SK-MEL-5 (cell line): Measurements from ENCODE around the gene EPN2. TPM values are rescaled to one million over a fixed set of nuclear protein-coding genes. Genes with fewer than 3 reads are reported as not detected.
A peak's percentile ranks its signal among the peaks of the same experiment; 100 is the strongest.

Source experiments
- DNase-seq: peaks from one replicate; pipeline ENCODE4 v3.0.0-alpha.2; 2016; ENCODE audit warnings: low read depth, low spot score
- in situ Hi-C: cut with HindIII; loops from 2 replicates; pipeline ENCODE4 v1.10.0; 2016; ENCODE audit warnings: low sequenced_read_pairs, high pct_unique_total_duplicates, low pct_unique_long_range_greater_than_20kb
- total RNA-seq: library from RNA; depleted of rRNA; stranded (reverse); fragments of >200 nt; shearing (Covaris generic); gene quantifications from 2 replicates; pipeline ENCODE4 v1.2.3, GENCODE V29; 2014

EPN2 gene
- total RNA-seq, 1 experiment from 2014 or later, result 14.0 TPM

DNA sequence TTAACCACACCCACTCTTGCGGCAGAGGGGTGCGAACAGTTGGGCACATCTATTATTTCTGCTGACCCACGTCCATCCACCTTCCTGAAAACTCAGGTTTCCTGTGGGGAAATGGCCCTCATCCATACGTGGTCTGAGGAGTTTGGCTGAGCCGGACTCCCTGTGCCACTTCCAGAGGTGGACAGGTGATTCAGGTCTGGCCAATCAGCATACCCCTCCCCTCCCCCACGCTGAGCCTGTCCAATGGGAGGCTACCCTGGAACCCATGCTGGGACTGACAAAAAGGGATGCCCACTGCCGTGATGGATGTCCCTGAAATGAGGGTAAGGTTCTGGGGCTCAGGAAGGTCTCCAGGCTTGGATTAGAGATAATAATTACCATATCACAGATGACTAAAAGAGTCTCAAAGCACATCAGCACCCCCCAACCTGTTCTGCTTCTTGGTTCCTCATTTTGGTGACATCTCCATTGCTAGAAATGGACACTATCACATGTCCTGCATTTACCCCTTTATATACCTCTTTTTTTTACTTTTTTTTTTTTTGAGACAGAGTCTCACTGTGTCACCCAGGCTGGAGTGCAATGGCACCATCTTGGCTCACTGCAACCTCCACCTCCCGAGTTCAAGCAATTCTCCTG lies 135.8 kb downstream of the EPN2 start:
- DNase-seq, result no peak
- in situ Hi-C loops, result no loop called here

GRCh38 chr17:19374136-19374535 lies 137.0 kb downstream of the EPN2 start:
- in situ Hi-C loops, result no loop called here
- DNase-seq, result no peak

DNA sequence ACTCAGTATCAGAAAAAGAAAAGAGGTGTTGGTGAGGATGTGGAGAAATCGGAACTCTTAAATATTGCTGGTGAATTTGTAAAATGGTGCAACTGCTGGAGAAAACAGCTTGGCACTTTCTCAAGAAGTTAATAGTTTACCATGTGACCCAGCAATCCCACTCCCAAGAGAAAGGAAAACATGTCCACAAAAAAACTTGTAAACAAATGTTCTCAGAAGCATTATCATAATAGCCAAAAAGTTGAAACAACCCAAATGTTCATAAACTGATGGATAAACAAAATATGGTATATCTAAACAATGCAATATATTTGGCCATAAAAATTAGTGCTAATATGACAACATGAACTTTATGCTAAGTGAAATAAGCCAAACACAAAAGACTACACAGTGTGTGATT lies 138.6 kb downstream of the EPN2 start:
- DNase-seq, result no peak
- in situ Hi-C loops, result no loop called here

DNA sequence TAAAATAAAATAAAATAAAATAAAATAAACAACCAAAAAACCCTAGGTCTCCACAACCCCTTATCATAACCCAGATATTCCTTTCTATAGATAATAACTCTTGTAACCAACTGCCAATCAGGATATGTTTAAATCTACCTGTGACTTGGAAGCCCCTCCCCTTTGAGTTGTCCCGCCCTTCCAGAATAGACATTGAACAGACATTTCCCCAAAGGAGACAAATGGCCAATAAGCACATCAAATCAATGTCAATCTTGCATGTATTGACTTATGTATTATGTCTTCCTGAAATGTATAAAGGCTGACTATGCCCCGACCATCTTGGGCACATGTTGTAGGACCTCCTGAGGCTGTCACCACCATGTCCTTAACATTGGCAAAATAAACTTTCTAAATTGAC lies 139.6 kb downstream of the EPN2 start:
- DNase-seq, result peak; percentile 24
- in situ Hi-C loops, result no loop called here

GRCh38 chr17:19377602-19378415 lies 140.6 kb downstream of the EPN2 start:
- peak; percentile 98 for DNase-seq
- in situ Hi-C loops, result no loop called here

GRCh38 chr17:19378416-19379360 lies 141.5 kb downstream of the EPN2 start, which contains the start of gene MAPK7:
TSS of gene MAPK7 (plus strand) at chr17:19378498. CDS start at chr17:19378901, 403 bp downstream.
- DNase-seq, result no peak
- in situ Hi-C loops, result no loop called here

- DNase-seq, result no peak
- in situ Hi-C loops, result no loop called here
Measured at GRCh38 chr17:19379361-19380065, 142.3 kb downstream of the EPN2 start.

DNA sequence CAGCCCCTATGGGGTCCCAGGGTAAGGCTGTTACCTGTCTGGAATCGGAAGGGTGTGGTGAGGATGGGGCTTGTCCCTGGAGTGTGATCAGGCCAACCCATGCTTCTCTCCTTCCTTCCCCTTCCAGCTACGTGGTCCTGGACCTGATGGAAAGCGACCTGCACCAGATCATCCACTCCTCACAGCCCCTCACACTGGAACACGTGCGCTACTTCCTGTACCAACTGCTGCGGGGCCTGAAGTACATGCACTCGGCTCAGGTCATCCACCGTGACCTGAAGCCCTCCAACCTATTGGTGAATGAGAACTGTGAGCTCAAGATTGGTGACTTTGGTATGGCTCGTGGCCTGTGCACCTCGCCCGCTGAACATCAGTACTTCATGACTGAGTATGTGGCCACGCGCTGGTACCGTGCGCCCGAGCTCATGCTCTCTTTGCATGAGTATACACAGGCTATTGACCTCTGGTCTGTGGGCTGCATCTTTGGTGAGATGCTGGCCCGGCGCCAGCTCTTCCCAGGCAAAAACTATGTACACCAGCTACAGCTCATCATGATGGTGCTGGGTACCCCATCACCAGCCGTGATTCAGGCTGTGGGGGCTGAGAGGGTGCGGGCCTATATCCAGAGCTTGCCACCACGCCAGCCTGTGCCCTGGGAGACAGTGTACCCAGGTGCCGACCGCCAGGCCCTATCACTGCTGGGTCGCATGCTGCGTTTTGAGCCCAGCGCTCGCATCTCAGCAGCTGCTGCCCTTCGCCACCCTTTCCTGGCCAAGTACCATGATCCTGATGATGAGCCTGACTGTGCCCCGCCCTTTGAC lies 143.5 kb downstream of the EPN2 start:
- no peak for DNase-seq
- in situ Hi-C loops, result no loop called here

DNA sequence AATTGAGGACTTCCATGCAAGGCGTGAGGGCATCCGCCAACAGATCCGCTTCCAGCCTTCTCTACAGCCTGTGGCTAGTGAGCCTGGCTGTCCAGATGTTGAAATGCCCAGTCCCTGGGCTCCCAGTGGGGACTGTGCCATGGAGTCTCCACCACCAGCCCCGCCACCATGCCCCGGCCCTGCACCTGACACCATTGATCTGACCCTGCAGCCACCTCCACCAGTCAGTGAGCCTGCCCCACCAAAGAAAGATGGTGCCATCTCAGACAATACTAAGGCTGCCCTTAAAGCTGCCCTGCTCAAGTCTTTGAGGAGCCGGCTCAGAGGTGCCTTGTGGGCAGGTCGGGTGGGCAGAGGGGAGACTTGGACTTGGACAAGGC lies 144.2 kb downstream of the EPN2 start:
- no peak for DNase-seq
- in situ Hi-C loops, result no loop called here

GRCh38 chr17:19381741-19382444 lies 144.7 kb downstream of the EPN2 start:
- in situ Hi-C loops, result no loop called here

DNA sequence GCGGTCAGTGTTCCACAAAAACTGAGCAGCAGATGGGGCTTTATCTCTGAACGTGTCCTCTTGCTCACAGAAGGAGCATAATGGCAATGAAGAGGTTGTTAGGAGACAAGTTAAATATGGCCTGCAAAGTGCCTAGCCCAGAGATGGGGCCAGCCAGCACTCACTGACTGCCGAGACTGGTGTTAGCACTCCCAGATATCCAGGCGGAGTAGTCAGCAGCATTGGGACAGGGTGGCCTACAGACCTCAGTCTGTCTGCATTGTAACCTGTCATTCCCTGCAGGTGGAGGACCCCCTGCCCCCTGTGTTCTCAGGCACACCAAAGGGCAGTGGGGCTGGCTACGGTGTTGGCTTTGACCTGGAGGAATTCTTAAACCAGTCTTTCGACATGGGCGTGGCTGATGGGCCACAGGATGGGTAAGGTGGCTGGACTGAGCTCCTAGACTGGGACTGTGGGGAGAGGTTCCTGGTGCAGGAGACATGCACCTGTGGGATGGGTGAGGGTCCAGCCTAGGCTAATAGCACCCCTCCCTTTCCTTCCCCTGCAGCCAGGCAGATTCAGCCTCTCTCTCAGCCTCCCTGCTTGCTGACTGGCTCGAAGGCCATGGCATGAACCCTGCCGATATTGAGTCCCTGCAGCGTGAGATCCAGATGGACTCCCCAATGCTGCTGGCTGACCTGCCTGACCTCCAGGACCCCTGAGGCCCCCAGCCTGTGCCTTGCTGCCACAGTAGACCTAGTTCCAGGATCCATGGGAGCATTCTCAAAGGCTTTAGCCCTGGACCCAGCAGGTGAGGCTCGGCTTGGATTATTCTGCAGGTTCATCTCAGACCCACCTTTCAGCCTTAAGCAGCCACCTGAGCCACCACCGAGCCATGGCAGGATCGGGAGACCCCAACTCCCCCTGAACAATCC lies 145.6 kb downstream of the EPN2 start:
- no peak for DNase-seq
- in situ Hi-C loops, result no loop called here

More at GRCh38 chr17:19381741-19382444, 144.7 kb downstream of the EPN2 start:
- DNase-seq, result no peak

DNA sequence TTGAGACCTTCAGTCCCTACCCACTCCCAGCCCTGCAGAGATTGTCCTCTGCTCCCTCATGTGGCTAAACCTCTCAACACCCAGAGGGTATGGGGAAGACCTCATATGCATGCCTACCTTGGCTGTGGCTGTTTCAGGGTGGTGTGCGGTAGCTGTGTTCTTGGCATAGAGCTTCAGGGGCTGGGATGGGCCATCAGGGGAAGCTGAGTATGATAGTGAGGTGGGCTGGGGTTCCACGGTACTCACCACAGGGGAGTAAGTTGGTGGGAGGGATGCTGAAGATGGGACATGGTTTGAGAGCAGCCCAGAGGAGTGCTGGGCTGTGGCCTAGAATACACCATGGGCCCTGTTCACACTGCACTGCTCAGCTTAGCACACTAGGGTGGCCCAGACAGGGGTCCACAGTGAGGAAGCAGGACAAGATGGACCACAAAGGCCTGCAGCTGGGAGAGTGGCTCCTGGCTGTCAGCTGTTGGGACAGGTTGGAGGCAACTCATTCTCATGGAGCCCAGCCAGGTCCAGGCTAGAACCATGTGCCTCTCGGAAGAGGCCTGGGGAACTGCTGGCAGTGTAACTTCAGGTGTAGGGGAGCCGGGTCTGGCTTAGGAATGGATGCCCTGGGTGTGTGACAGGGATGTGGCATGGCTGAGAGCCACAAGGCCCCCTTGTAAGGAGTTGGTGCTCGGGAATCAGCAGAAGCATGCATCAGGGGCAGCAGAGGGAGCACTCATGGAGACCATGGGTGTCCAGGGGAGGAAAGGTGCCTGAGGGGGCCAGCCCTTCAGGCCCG lies 146.7 kb downstream of the EPN2 start:
- in situ Hi-C loops, result no loop called here
- DNase-seq, result no peak

- DNase-seq, result no peak
Measured at GRCh38 chr17:19384723-19385391, 147.7 kb downstream of the EPN2 start.

GRCh38 chr17:19385521-19385983 lies 148.4 kb downstream of the EPN2 start:
- no peak for DNase-seq
- in situ Hi-C loops, result no loop called here

More at GRCh38 chr17:19384723-19385391, 147.7 kb downstream of the EPN2 start:
- in situ Hi-C loops, result no loop called here
